Panc1 (cell line): ENCODE results near the gene SLC52A1. TPM values are rescaled to one million over a fixed set of nuclear protein-coding genes. Genes with fewer than 3 reads are reported as not detected.

Experiments used
- ATAC-seq: fragments of 200-7000 bp; cut with Tn5 transposase; 2 replicates; pipeline ENCODE4 v1.9.1; 2020; ENCODE audit warnings: mild to moderate bottlenecking, moderate library complexity
- BruUV-seq: library from RNA; stranded (reverse); fragments of 400-500 nt; replicated peaks from 2 replicates; lab custom pipeline; 2021; lab: Mats Ljungman, UMichigan
- CTCF ChIA-PET: fragments of 300-600 bp; sonication (Branson Sonifier 250); formaldehyde crosslinking; loops from one replicate; lab custom pipeline; 2022; ENCODE audit warnings: antibody characterized with exemption; lab: Charles Lee
- POLR2A ChIA-PET: fragments of 300-600 bp; sonication (Branson Sonifier 250); formaldehyde crosslinking; loops from one replicate; lab custom pipeline; 2022; ENCODE audit warnings: antibody characterized with exemption; lab: Charles Lee
- DNase-seq: peaks from one replicate; pipeline ENCODE4 v3.0.0-alpha.2; 2010; ENCODE audit warnings: low read depth, low spot score
- H3K27ac ChIP-seq: 2 replicates; pipeline ENCODE4 v1.5.1; 2011; ENCODE audit warnings: mild to moderate bottlenecking, low read length, inconsistent platforms
- H3K27me3 ChIP-seq: fragments of 200-500 bp; sonication (Bioruptor generic); 2 replicates; pipeline ENCODE4 v1.6.0; 2014; ENCODE audit warnings: low read length, inconsistent platforms; ENCODE audit not compliant: control insufficient read depth, insufficient read depth
- H3K36me3 ChIP-seq: fragments of 200-500 bp; sonication (Bioruptor generic); 2 replicates; pipeline ENCODE4 v1.5.1; 2014; ENCODE audit warnings: inconsistent platforms, mild to moderate bottlenecking, low read length, moderate library complexity; ENCODE audit not compliant: control insufficient read depth, insufficient read depth
- H3K4me1 ChIP-seq: 2 replicates; pipeline ENCODE4 v1.5.1; 2011; ENCODE audit warnings: inconsistent platforms, mild to moderate bottlenecking, low read length, moderate library complexity; ENCODE audit not compliant: control insufficient read depth, insufficient read depth
- H3K4me3 ChIP-seq, 2 experiments: 2 replicates each; pipeline ENCODE4 v1.5.1; 2011 to 2012; ENCODE audit warnings: low read depth in 2 of 2, low read length in 2 of 2, mild to moderate bottlenecking in 2 of 2, inconsistent platforms in 1 of 2, moderate library complexity in 1 of 2
- H3K9me3 ChIP-seq: fragments of 200-500 bp; sonication (Bioruptor generic); 2 replicates; pipeline ENCODE4 v1.5.1; 2014; ENCODE audit warnings: low read depth, mild to moderate bottlenecking, inconsistent platforms, low read length, moderate library complexity; ENCODE audit not compliant: control insufficient read depth, insufficient read depth
- POLR2AphosphoS5 ChIP-seq: IDR thresholded peaks from 2 replicates; pipeline ENCODE4 v1.6.1; 2012; ENCODE audit warnings: mild to moderate bottlenecking, low read depth, low read length, moderate library complexity
- SIN3A ChIP-seq: IDR thresholded peaks from 2 replicates; pipeline ENCODE4 v1.6.1; 2012; ENCODE audit warnings: low read depth, mild to moderate bottlenecking, low read length, moderate library complexity, borderline replicate concordance; ENCODE audit not compliant: insufficient read depth
- TCF7L2 ChIP-seq: IDR thresholded peaks from 2 replicates; pipeline ENCODE4 v1.6.1; 2011; ENCODE audit warnings: mild to moderate bottlenecking, low read depth, low read length, inconsistent platforms
- in situ Hi-C: cut with HindIII; loops from 2 replicates; pipeline ENCODE4 v1.10.0; 2016; ENCODE audit warnings: low sequenced_read_pairs, low pct_unique_long_range_greater_than_20kb
- intact Hi-C: fragments of 100-400 bp; cut with micrococcal nuclease; formaldehyde crosslinking; loops from one replicate; pipeline ENCODE4 v1.10.0; 2022; ENCODE audit not compliant: unreplicated experiment
- total RNA-seq: library from RNA; stranded (reverse); gene quantifications from one replicate; pipeline ENCODE4 v1.2.1, GENCODE V29; 2021; ENCODE audit not compliant: unreplicated experiment
- TF ChIP-seq, protein P1 (sequence below), 2 experiments: IDR thresholded peaks; 2 replicates each; pipeline ENCODE4 v1.6.1; 2011 to 2012; ENCODE audit warnings: low read depth in 2 of 2, control low read depth in 1 of 2, low read length in 1 of 2, mild to moderate bottlenecking in 1 of 2, moderate library complexity in 1 of 2; ENCODE audit not compliant: insufficient read depth in 1 of 2
- TF ChIP-seq, protein P2 (sequence below): fragments of 450-650 bp; IDR thresholded peaks from 2 replicates; pipeline ENCODE4 v1.5.1; 2017; ENCODE audit warnings: mild to moderate bottlenecking

The SLC52A1 gene
- total RNA-seq, 1 experiment from 2014 or later, result 0.54 TPM

DNA sequence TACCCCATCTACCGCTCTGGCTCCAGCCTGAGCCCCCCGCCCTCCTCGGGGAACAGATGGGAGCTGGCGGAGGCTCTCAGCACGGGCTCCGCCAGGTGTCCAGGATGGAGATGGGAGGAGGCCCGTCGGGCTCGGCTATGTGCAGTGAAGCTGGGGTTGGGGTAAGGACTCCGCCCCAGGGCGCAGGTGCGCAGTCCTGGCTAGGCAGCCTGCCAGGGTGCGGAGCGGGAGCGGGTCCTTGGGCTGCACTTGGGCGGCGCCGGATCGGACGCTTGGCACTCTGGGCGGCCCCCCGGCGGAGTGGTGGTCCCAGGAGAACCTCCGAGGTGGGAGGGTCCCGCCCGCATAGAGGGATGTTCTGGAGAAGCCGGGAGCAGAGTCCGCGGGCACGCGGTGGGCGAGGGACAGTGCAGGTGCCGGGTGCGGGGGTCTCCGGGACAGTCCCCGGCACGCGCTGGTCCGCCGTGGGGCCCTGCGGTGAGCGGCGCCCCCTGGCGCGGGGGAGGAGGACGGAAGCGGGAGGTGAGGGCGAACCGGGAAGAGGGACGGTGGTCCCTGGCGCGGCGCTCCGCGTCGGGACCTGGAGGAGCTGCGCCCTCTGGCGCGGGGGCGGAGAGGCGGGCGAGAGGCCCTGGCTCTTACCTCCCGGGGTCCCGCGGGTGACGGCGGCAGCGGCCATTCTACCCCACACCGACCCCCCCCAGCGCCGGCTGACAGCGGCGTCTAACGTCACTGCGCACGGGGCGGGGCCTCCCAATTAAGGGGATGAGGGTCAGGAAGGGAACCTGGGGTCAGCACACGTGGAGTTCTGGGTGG is 48.1 kb downstream of the SLC52A1 start, which contains the start of gene CAMTA2:
Gene CAMTA2 (minus strand): TSS at position 725 of the 816 bp plus-strand sequence. CDS start 1,453 bp downstream, outside the sequence.
- Histone ChIP-seq H3K27ac (peak within 1 kb of the TSS; percentile 85), H3K4me1 (peaks cover 6% of the 10 kb centered on the region; the same call in 1 of the 2 replicates), H3K36me3 (no peaks in the 10 kb centered on the region; the same call in 1 of the 2 replicates), H3K4me3 (peak within 1 kb of the TSS; percentile 67 to 75), H3K27me3 (no peaks in the 10 kb centered on the region), H3K9me3 (no peaks in the 10 kb centered on the region)
- TF ChIP-seq TCF7L2 (no peak), POLR2AphosphoS5 (peak; percentile 48; the same call in 1 of the 2 replicates)
- TF ChIP-seq, protein P1, sequence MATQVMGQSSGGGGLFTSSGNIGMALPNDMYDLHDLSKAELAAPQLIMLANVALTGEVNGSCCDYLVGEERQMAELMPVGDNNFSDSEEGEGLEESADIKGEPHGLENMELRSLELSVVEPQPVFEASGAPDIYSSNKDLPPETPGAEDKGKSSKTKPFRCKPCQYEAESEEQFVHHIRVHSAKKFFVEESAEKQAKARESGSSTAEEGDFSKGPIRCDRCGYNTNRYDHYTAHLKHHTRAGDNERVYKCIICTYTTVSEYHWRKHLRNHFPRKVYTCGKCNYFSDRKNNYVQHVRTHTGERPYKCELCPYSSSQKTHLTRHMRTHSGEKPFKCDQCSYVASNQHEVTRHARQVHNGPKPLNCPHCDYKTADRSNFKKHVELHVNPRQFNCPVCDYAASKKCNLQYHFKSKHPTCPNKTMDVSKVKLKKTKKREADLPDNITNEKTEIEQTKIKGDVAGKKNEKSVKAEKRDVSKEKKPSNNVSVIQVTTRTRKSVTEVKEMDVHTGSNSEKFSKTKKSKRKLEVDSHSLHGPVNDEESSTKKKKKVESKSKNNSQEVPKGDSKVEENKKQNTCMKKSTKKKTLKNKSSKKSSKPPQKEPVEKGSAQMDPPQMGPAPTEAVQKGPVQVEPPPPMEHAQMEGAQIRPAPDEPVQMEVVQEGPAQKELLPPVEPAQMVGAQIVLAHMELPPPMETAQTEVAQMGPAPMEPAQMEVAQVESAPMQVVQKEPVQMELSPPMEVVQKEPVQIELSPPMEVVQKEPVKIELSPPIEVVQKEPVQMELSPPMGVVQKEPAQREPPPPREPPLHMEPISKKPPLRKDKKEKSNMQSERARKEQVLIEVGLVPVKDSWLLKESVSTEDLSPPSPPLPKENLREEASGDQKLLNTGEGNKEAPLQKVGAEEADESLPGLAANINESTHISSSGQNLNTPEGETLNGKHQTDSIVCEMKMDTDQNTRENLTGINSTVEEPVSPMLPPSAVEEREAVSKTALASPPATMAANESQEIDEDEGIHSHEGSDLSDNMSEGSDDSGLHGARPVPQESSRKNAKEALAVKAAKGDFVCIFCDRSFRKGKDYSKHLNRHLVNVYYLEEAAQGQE (IDR thresholded peaks at IDR 0.05; ENCODE audit: insufficient read depth in 1 of 2, low read depth in 2 of 2, low read length in 1 of 2), result 0 out of 4 replicates have a peak, but pooled peaks of 1 of the 2 experiments have one; percentile 1
- TF ChIP-seq, protein P2, sequence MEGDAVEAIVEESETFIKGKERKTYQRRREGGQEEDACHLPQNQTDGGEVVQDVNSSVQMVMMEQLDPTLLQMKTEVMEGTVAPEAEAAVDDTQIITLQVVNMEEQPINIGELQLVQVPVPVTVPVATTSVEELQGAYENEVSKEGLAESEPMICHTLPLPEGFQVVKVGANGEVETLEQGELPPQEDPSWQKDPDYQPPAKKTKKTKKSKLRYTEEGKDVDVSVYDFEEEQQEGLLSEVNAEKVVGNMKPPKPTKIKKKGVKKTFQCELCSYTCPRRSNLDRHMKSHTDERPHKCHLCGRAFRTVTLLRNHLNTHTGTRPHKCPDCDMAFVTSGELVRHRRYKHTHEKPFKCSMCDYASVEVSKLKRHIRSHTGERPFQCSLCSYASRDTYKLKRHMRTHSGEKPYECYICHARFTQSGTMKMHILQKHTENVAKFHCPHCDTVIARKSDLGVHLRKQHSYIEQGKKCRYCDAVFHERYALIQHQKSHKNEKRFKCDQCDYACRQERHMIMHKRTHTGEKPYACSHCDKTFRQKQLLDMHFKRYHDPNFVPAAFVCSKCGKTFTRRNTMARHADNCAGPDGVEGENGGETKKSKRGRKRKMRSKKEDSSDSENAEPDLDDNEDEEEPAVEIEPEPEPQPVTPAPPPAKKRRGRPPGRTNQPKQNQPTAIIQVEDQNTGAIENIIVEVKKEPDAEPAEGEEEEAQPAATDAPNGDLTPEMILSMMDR, result peak; percentile 91
- no peak for DNase-seq
- in situ Hi-C loops, result no loop called here
- ChIA-PET CTCF (interaction anchor here (0.6 kb wide), 1 partner anchor 49 kb away, joined by 4 read pairs; no protein-coding TSS in a partner anchor), POLR2A (interaction anchor here (0.6 kb wide), 2 partner anchors 38 to 68 kb away, joined by 3 to 8 read pairs; no protein-coding TSS in a partner anchor)
- ATAC-seq, result peak; percentile 95
- intact Hi-C loops, result no loop called here
- BruUV-seq, result no TSS peak

DNA sequence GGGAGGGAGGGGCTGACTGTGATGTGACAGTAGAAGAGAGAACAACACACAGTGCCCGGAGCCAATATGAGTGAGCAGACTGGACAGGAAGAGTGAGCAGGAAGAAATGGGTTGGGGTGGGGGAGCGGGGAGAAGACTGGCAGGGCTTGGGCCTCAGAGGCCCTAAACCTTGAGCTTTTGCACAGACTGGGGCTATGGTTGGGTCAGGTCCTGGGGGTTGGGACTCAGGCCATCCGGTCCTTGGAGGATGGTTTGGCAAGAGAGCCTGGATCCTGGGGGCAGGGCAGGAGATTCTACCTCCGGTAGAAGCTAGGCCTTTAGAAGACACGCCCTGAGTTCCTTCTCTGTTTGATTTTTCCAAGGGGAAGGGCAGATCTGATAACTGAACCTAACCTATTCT is 48.8 kb downstream of the SLC52A1 start:
- POLR2A ChIA-PET, result interaction anchor here (0.6 kb wide), 2 partner anchors 37 to 67 kb away, joined by 3 to 8 read pairs; no protein-coding TSS in a partner anchor

More for the DNA sequence above, 48.8 kb downstream of the SLC52A1 start:
- H3K36me3 ChIP-seq, result no peaks in the 10 kb centered on the region; the same call in 1 of the 2 replicates
- in situ Hi-C loops, result no loop called here
- H3K9me3 ChIP-seq, result no peaks in the 10 kb centered on the region
- no peaks in the 10 kb centered on the region for H3K27me3 ChIP-seq
- H3K4me1 ChIP-seq, result peaks cover 6% of the 10 kb centered on the region; the same call in 1 of the 2 replicates
- no TSS peak for BruUV-seq
- peak overlapping the region; percentile 67 to 75 for H3K4me3 ChIP-seq
- CTCF ChIA-PET, result interaction anchor here (0.6 kb wide), 1 partner anchor 50 kb away, joined by 4 read pairs; no protein-coding TSS in a partner anchor
- peak overlapping the region; percentile 71; the same call in 1 of the 2 replicates for H3K27ac ChIP-seq
- ATAC-seq (peak; percentile 12; the same call in 1 of the 2 replicates), DNase-seq (no peak)
- intact Hi-C loops, result no loop called here
- no peak for TF ChIP-seq TCF7L2
- TF ChIP-seq, protein P2, result no peak
- no peak for TF ChIP-seq POLR2AphosphoS5
- TF ChIP-seq, protein P1 (IDR thresholded peaks at IDR 0.05; ENCODE audit: insufficient read depth in 1 of 2, low read depth in 2 of 2, low read length in 1 of 2), result no peak
- TF ChIP-seq SIN3A, result no peak
